Mesendoderm (in vitro differentiated cells): ENCODE measurements around the gene ASB11.
A peak's percentile ranks its signal among the peaks of the same experiment; 100 is the strongest.

Source experiments
- DNase-seq: peaks from one replicate; pipeline ENCODE4 v3.0.0; 2013
- H2AK5ac ChIP-seq: 2 replicates; pipeline ENCODE4 v1.6.1; 2013; ENCODE audit warnings: low read length, inconsistent platforms
- H2BK120ac ChIP-seq: 2 replicates; pipeline ENCODE4 v1.6.1; 2013; ENCODE audit warnings: low read depth, mild to moderate bottlenecking, low read length, moderate library complexity, mixed read lengths
- H2BK15ac ChIP-seq: replicated peaks from 2 replicates; pipeline ENCODE4 v1.6.1; 2013; ENCODE audit warnings: low read depth, mild to moderate bottlenecking, moderate library complexity
- H2BK5ac ChIP-seq: 2 replicates; pipeline ENCODE4 v1.6.1; 2013; ENCODE audit warnings: low read length, inconsistent platforms
- H3K18ac ChIP-seq: 2 replicates; pipeline ENCODE4 v1.6.1; 2013; ENCODE audit warnings: mild to moderate bottlenecking, low read length, mixed read lengths
- H3K23ac ChIP-seq: one replicate; pipeline ENCODE4 v1.6.1; 2013; ENCODE audit warnings: low read length
- H3K27ac ChIP-seq: 2 replicates; pipeline ENCODE4 v1.5.1; 2013; ENCODE audit warnings: low read depth, mild to moderate bottlenecking, inconsistent platforms, low read length, moderate library complexity
- H3K27me3 ChIP-seq: 2 replicates; pipeline ENCODE4 v1.6.1; 2013; ENCODE audit warnings: low read length, control low read depth, mild to moderate bottlenecking, inconsistent platforms; ENCODE audit not compliant: insufficient read depth, poor library complexity
- H3K36me3 ChIP-seq: 2 replicates; pipeline ENCODE4 v1.6.1; 2013; ENCODE audit warnings: low read length, inconsistent platforms; ENCODE audit not compliant: control insufficient read depth, insufficient read depth
- H3K4ac ChIP-seq: one replicate; pipeline ENCODE4 v1.6.1; 2013; ENCODE audit warnings: low read depth, mild to moderate bottlenecking, low read length, moderate library complexity
- H3K4me1 ChIP-seq: 2 replicates; pipeline ENCODE4 v1.6.1; 2013; ENCODE audit warnings: low read depth, low read length, inconsistent platforms; ENCODE audit not compliant: control insufficient read depth
- H3K4me2 ChIP-seq: 2 replicates; pipeline ENCODE4 v1.6.1; 2013; ENCODE audit warnings: low read length
- H3K4me3 ChIP-seq: 2 replicates; pipeline ENCODE4 v1.5.1; 2013; ENCODE audit warnings: mild to moderate bottlenecking, low read length
- H3K56ac ChIP-seq: one replicate; pipeline ENCODE4 v1.6.1; 2013; ENCODE audit warnings: low read length
- H3K79me1 ChIP-seq: 2 replicates; pipeline ENCODE4 v1.6.1; 2013; ENCODE audit warnings: low read length, inconsistent platforms
- H3K79me2 ChIP-seq: 2 replicates; pipeline ENCODE4 v1.6.1; 2013; ENCODE audit warnings: mild to moderate bottlenecking, low read length; ENCODE audit not compliant: control insufficient read depth, insufficient read depth
- H3K9ac ChIP-seq: 2 replicates; pipeline ENCODE4 v1.6.1; 2013; ENCODE audit warnings: low read length, inconsistent platforms
- H4K5ac ChIP-seq: one replicate; pipeline ENCODE4 v1.6.1; 2013; ENCODE audit warnings: low read length
- H4K8ac ChIP-seq: one replicate; pipeline ENCODE4 v1.6.1; 2013; ENCODE audit warnings: low read depth, mild to moderate bottlenecking, control low read depth, low read length, moderate library complexity
- WGBS: extraction: QIAGEN DNeasy Blood & Tissue Kit; methylation state at CpG from one replicate; pipeline ENCODE4 v1.1.7; 2013; ENCODE audit warnings: low lambda C conversion rate, missing lambda C conversion rate; ENCODE audit not compliant: insufficient coverage; ENCODE audit errors: extremely low coverage; 5-methylcytosine and 5-hydroxymethylcytosine counted together

ASB11 gene

DNA sequence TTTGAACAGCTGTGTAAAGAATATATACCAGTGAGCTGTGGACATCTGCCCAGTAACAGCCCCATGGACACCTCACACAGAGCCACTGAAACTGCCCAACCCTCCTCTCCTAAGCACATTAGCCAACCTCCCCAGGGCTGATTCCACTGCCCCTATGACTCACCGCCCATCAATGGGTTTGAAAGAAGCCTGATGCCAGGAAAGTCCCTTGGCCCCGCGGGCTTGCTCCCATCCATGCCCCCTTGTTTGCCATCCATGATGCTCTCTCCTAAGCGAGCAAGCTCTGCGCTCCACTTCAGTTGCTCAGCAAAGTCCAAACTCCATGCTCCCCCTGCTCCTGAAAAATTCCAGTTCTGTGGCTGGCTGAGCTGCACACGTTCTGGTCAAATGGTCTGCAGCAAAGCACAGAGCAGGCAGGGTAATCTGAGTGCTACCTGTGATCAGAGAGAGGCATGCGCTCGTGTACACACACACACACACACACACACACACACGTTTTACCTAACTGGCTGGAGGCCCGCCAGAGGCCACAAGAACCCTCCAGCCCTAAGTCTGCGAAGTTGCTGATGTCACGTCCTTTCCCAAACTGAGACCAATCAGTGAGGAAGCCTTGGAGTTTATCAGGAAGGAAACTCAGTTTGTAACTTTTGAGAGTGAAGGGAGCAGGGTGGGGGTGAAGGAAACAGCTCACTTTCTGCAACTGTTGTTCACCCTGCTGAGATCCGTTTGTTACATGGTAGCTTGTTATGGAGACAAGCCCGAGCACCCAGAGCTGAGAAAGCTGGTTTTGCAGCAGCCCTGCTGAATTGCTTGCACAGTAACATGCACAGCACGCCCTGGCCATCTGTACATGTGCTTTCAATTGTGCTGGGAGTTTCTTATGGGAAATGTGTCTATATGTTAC is 45.6 kb downstream of the ASB11 start, which contains the start of gene ASB9:
Gene ASB9 (minus strand): TSS at position 466 of the 904 bp plus-strand sequence. CDS start 209 bp downstream, at position 257.
- Histone ChIP-seq H3K4me1 (no peaks in the 10 kb centered on the region), H3K23ac (no peak within 1 kb of the TSS), H3K79me2 (no peaks in the 10 kb centered on the region), H4K5ac (no peak within 1 kb of the TSS), H3K4me3 (no peak within 1 kb of the TSS), H3K9ac (no peak within 1 kb of the TSS), H3K4ac (no peak within 1 kb of the TSS), H2BK15ac (no peak within 1 kb of the TSS), H3K27ac (no peak within 1 kb of the TSS), H3K36me3 (no peaks in the 10 kb centered on the region), H2AK5ac (no peak within 1 kb of the TSS), H3K18ac (no peak within 1 kb of the TSS), H4K8ac (no peak within 1 kb of the TSS), H3K4me2 (no peak within 1 kb of the TSS), H3K27me3 (no peaks in the 10 kb centered on the region), H2BK5ac (no peak within 1 kb of the TSS), H3K79me1 (no peaks in the 10 kb centered on the region), H2BK120ac (no peak within 1 kb of the TSS), H3K56ac (no peak within 1 kb of the TSS)
- WGBS: no CpG with 5 or more reads among the region's 15 CpGs
- peak; percentile 45 for DNase-seq

DNA sequence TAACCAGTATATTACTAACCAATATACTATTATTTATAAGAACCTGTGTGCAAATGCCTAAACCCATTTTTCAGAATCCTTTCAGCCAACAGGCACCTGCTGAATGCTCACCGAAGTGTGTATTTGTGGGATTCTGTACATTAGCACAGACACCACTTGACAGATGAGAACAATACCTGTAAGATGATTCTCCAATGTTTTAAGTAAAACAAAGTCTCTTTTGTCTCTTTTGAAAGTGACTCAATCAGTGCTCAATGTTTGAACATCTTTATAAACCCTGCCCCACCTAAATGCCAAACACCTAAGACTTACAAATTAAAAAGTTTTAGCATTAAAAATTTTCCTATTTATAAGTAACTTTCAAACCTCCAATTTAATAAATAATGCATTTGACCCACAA is 46.3 kb downstream of the ASB11 start:
- H4K5ac ChIP-seq: no peak overlapping the region
- H3K79me2 ChIP-seq: no peaks in the 10 kb centered on the region
- no peak for DNase-seq
- no peak overlapping the region for H3K4me3 ChIP-seq
- H3K4me1 ChIP-seq: no peaks in the 10 kb centered on the region
- no peak overlapping the region for H3K9ac ChIP-seq
- H2BK15ac ChIP-seq: no peak overlapping the region
- H3K4me2 ChIP-seq: no peak overlapping the region
- H2BK120ac ChIP-seq: no peak overlapping the region
- no peak overlapping the region for H3K4ac ChIP-seq
- H4K8ac ChIP-seq: no peak overlapping the region
- H3K36me3 ChIP-seq: no peaks in the 10 kb centered on the region
- no peak overlapping the region for H2AK5ac ChIP-seq
- H3K56ac ChIP-seq: no peak overlapping the region
- no peak overlapping the region for H3K18ac ChIP-seq
- no peak overlapping the region for H2BK5ac ChIP-seq
- WGBS: no CpG with 5 or more reads among the region's 1 CpG
- H3K23ac ChIP-seq: no peak overlapping the region
- no peak overlapping the region for H3K27ac ChIP-seq
- H3K79me1 ChIP-seq: no peaks in the 10 kb centered on the region
- no peaks in the 10 kb centered on the region for H3K27me3 ChIP-seq

- no peak overlapping the region for H2BK5ac ChIP-seq
- H2BK120ac ChIP-seq: no peak overlapping the region
- no peak overlapping the region for H3K18ac ChIP-seq
- H3K79me1 ChIP-seq: no peaks in the 10 kb centered on the region
- no peaks in the 10 kb centered on the region for H3K36me3 ChIP-seq
- H3K27ac ChIP-seq: no peak overlapping the region
- H3K4me2 ChIP-seq: no peak overlapping the region
- no peak overlapping the region for H4K8ac ChIP-seq
- H3K4me3 ChIP-seq: no peak overlapping the region
- H3K79me2 ChIP-seq: no peaks in the 10 kb centered on the region
- H4K5ac ChIP-seq: no peak overlapping the region
- no peak overlapping the region for H3K56ac ChIP-seq
- no peak overlapping the region for H2AK5ac ChIP-seq
- no peaks in the 10 kb centered on the region for H3K4me1 ChIP-seq
- DNase-seq: no peak
- H3K23ac ChIP-seq: no peak overlapping the region
- H2BK15ac ChIP-seq: no peak overlapping the region
- H3K27me3 ChIP-seq: no peaks in the 10 kb centered on the region
- no peak overlapping the region for H3K4ac ChIP-seq
- H3K9ac ChIP-seq: no peak overlapping the region
Measured at GRCh38 chrX:15254852-15255251, 60.6 kb downstream of the ASB11 start.

DNA sequence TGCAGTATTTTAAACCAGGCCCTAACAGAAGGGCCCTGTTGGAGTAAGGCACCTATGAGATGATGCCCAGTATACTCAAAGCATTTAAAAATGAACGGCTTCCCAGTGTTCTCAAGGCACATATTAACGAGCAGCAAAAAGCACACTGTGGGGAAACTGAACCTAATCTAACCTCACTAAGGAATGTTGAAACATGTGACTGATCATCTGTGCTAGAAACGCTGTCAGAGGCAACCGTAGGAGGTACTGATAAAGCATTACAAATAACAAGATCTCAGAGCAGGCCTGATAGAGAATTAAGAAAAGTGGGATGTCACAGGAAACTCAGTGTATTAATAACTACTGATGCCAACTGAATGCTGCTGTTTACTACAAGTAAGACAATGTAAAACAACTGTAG is 69.5 kb downstream of the ASB11 start:
- Histone ChIP-seq H3K9ac (no peak overlapping the region), H3K27ac (no peak overlapping the region), H3K4me1 (no peaks in the 10 kb centered on the region), H3K56ac (no peak overlapping the region), H4K8ac (no peak overlapping the region), H4K5ac (no peak overlapping the region), H3K4me3 (no peak overlapping the region), H3K27me3 (no peaks in the 10 kb centered on the region), H2AK5ac (no peak overlapping the region), H3K4me2 (no peak overlapping the region), H3K79me1 (no peaks in the 10 kb centered on the region), H3K18ac (no peak overlapping the region), H3K79me2 (no peaks in the 10 kb centered on the region), H3K23ac (no peak overlapping the region), H2BK15ac (no peak overlapping the region), H3K36me3 (no peaks in the 10 kb centered on the region), H2BK5ac (no peak overlapping the region), H3K4ac (no peak overlapping the region), H2BK120ac (no peak overlapping the region)
- DNase-seq: peak; percentile 21
- no CpG with 5 or more reads among the region's 4 CpGs for WGBS

GRCh38 chrX:15244421-15244820 is 71.0 kb downstream of the ASB11 start:
- Histone ChIP-seq H3K4me3 (no peak overlapping the region), H3K4me1 (no peaks in the 10 kb centered on the region), H3K79me2 (no peaks in the 10 kb centered on the region), H3K56ac (no peak overlapping the region), H3K36me3 (no peaks in the 10 kb centered on the region), H3K9ac (no peak overlapping the region), H4K8ac (no peak overlapping the region), H2AK5ac (no peak overlapping the region), H2BK120ac (no peak overlapping the region), H3K27ac (no peak overlapping the region), H4K5ac (no peak overlapping the region), H3K4me2 (no peak overlapping the region), H3K18ac (no peak overlapping the region), H2BK5ac (no peak overlapping the region), H2BK15ac (no peak overlapping the region), H3K4ac (no peak overlapping the region), H3K79me1 (no peaks in the 10 kb centered on the region), H3K27me3 (no peaks in the 10 kb centered on the region), H3K23ac (no peak overlapping the region)
- no peak for DNase-seq
- WGBS: no CpG with 5 or more reads among the region's 5 CpGs
